Chondrocyte (in vitro differentiated cells): ENCODE results near the gene NFE2L3. TPM values are rescaled to one million over a fixed set of nuclear protein-coding genes. Genes with fewer than 3 reads are reported as not detected.
"Not testable (repeated sequence)": the region's sequence is repeated elsewhere in the genome, so short reads cannot be mapped to it uniquely, and the experiment has no call there.

ENCODE experiments used
- DNase-seq: peaks from one replicate; pipeline ENCODE4 v3.0.0; 2021; ENCODE audit warnings: mixed read lengths, low spot score
- H3K27ac Mint-ChIP-seq: one replicate; pipeline ENCODE4 v1.8.0; 2021; ENCODE audit warnings: mild to moderate bottlenecking, moderate library complexity, mixed read lengths; ENCODE audit not compliant: unreplicated experiment
- H3K27me3 Mint-ChIP-seq: 2 replicates; pipeline ENCODE4 v1.8.0; 2021; ENCODE audit warnings: low read depth, mixed read lengths
- H3K36me3 Mint-ChIP-seq: 2 replicates; pipeline ENCODE4 v1.8.0; 2021; ENCODE audit warnings: low read depth, mixed read lengths
- H3K4me1 Mint-ChIP-seq: 2 replicates; pipeline ENCODE4 v1.8.0; 2021; ENCODE audit warnings: low read depth, mild to moderate bottlenecking, mixed read lengths
- H3K4me3 Mint-ChIP-seq: one replicate; pipeline ENCODE4 v1.8.0; 2021; ENCODE audit warnings: mild to moderate bottlenecking, moderate library complexity, mixed read lengths; ENCODE audit not compliant: unreplicated experiment
- H3K9me3 Mint-ChIP-seq: 2 replicates; pipeline ENCODE4 v1.8.0; 2021; ENCODE audit warnings: low read depth, mixed read lengths
- CTCF ChIP-seq: fragments of 200-600 bp; sonication (generic); IDR thresholded peaks from 2 replicates; pipeline ENCODE4 v1.5.0; 2021; ENCODE audit warnings: antibody characterized with exemption, mild to moderate bottlenecking, moderate library complexity
- total RNA-seq: library from RNA; stranded (reverse); gene quantifications from 3 replicates; pipeline ENCODE4 v1.2.1, GENCODE V29; 2021

The NFE2L3 gene
- total RNA-seq, 1 donor from 2014 or later, result 0.52 TPM

GRCh38 chr7:26157520-26158105, 5.6 kb downstream of the NFE2L3 start:
- TF ChIP-seq CTCF, result no peak
- Mint-ChIP-seq H3K36me3 (peaks cover 3% of the 10 kb centered on the region), H3K27ac (no peak overlapping the region), H3K4me3 (no peak overlapping the region), H3K27me3 (peaks cover 20% of the 10 kb centered on the region), H3K9me3 (no peaks in the 10 kb centered on the region), H3K4me1 (peaks cover 28% of the 10 kb centered on the region)
- no peak for DNase-seq

GRCh38 chr7:26159243-26159642, 7.2 kb downstream of the NFE2L3 start:
- DNase-seq, result no peak
- Mint-ChIP-seq H3K4me1 (peaks cover 21% of the 10 kb centered on the region), H3K36me3 (peaks cover 3% of the 10 kb centered on the region), H3K27me3 (peaks cover 10% of the 10 kb centered on the region), H3K9me3 (peaks cover under 1% of the 10 kb centered on the region), H3K4me3 (no peak overlapping the region), H3K27ac (peak overlapping the region; percentile 10)
- TF ChIP-seq CTCF, result no peak

- Mint-ChIP-seq H3K27ac (no peak overlapping the region), H3K27me3 (peaks cover 10% of the 10 kb centered on the region), H3K9me3 (peaks cover 5% of the 10 kb centered on the region), H3K4me3 (no peak overlapping the region), H3K36me3 (peaks cover 3% of the 10 kb centered on the region), H3K4me1 (peaks cover 16% of the 10 kb centered on the region)
- no peak for TF ChIP-seq CTCF
- DNase-seq, result no peak
These were observed 8.9 kb downstream of the NFE2L3 start for GRCh38 chr7:26160896-26161295.

- Mint-ChIP-seq H3K27me3 (peaks cover 10% of the 10 kb centered on the region), H3K27ac (no peak overlapping the region), H3K4me1 (peaks cover 7% of the 10 kb centered on the region), H3K9me3 (peaks cover 5% of the 10 kb centered on the region), H3K4me3 (no peak overlapping the region), H3K36me3 (peaks cover 3% of the 10 kb centered on the region)
- no peak for DNase-seq
- no peak for TF ChIP-seq CTCF
These were observed 10.4 kb downstream of the NFE2L3 start for GRCh38 chr7:26162431-26162830.

GRCh38 chr7:26163804-26164203, 11.8 kb downstream of the NFE2L3 start:
- H3K27me3 Mint-ChIP-seq, H3K4me3 Mint-ChIP-seq, H3K9me3 Mint-ChIP-seq, DNase-seq, H3K27ac Mint-ChIP-seq, H3K4me1 Mint-ChIP-seq, H3K36me3 Mint-ChIP-seq: not testable (repeated sequence)
